CD4-positive, CD25-positive, alpha-beta regulatory T cell (primary cell): Measurements from ENCODE around the gene CCDC47. TPM values are rescaled to one million over a fixed set of nuclear protein-coding genes. Genes with fewer than 3 reads are reported as not detected.

Experiments
- ATAC-seq, 2 donors: fragments of 150-1000 bp; cut with Tn5 transposase; one replicate each; pipeline ENCODE4 v1.10.0; 2021; ENCODE audit warnings: low read depth in 2 of 2, moderate number of reproducible peaks in 2 of 2, moderate library complexity in 1 of 2
- DNase-seq, 3 donors: peaks; one replicate each; pipeline versions ENCODE4 v3.0.0 to v3.0.0-alpha.2; 2012 to 2022; ENCODE audit warnings: mixed read lengths in 1 of 3
- H3K27ac ChIP-seq: one replicate; pipeline ENCODE4 v1.7.0; 2013; ENCODE audit warnings: mild to moderate bottlenecking, low read length; ENCODE audit not compliant: insufficient read depth, poor library complexity, severe bottlenecking
- H3K27me3 ChIP-seq: one replicate; pipeline ENCODE4 v1.7.0; 2013; ENCODE audit warnings: low read length; ENCODE audit not compliant: control insufficient read depth, insufficient read depth
- H3K36me3 ChIP-seq: one replicate; pipeline ENCODE4 v1.7.0; 2013; ENCODE audit warnings: mild to moderate bottlenecking, low read length, moderate library complexity; ENCODE audit not compliant: control insufficient read depth, insufficient read depth
- H3K4me1 ChIP-seq: 2 replicates; pipeline ENCODE4 v1.7.0; 2013; ENCODE audit warnings: mild to moderate bottlenecking, low read length; ENCODE audit not compliant: insufficient read depth, control insufficient read depth, poor library complexity, severe bottlenecking
- H3K4me3 ChIP-seq: one replicate; pipeline ENCODE4 v1.7.0; 2013; ENCODE audit warnings: low read depth, mild to moderate bottlenecking, low read length, moderate library complexity
- H3K9me3 ChIP-seq, 2 experiments: 1 replicate in 1 of 2; 2 replicates in 1 of 2; pipeline ENCODE4 v1.7.0; 2013; ENCODE audit warnings: low read length in 2 of 2, mild to moderate bottlenecking in 1 of 2, moderate library complexity in 1 of 2; ENCODE audit not compliant: control insufficient read depth in 2 of 2
- H3K27ac Mint-ChIP-seq, 3 donors: one replicate each; pipeline ENCODE4 v1.8.0; 2020 to 2022; ENCODE audit warnings: mild to moderate bottlenecking in 3 of 3, mixed read lengths in 3 of 3, moderate library complexity in 2 of 3
- H3K27me3 Mint-ChIP-seq: one replicate; pipeline ENCODE4 v1.8.0; 2022; ENCODE audit warnings: mild to moderate bottlenecking, mixed read lengths
- H3K36me3 Mint-ChIP-seq: one replicate; pipeline ENCODE4 v1.8.0; 2020; ENCODE audit warnings: mixed read lengths
- H3K4me1 Mint-ChIP-seq, 4 donors: one replicate each; pipeline ENCODE4 v1.8.0; 2020 to 2022; ENCODE audit warnings: mixed read lengths in 4 of 4, mild to moderate bottlenecking in 1 of 4
- H3K4me3 Mint-ChIP-seq, 4 donors: one replicate each; pipeline ENCODE4 v1.8.0; 2020 to 2022; ENCODE audit warnings: mild to moderate bottlenecking in 4 of 4, mixed read lengths in 4 of 4, moderate library complexity in 3 of 4
- H3K9me3 Mint-ChIP-seq, 7 donors: one replicate each; pipeline ENCODE4 v1.8.0; 2020 to 2022; ENCODE audit warnings: mixed read lengths in 7 of 7, mild to moderate bottlenecking in 3 of 7, moderate library complexity in 2 of 7
- polyA plus RNA-seq, 4 donors: library from polyadenylated mRNA; unstranded; fragments of 300-500 nt; fragmentation: Illumina TruSeq; gene quantifications; one replicate each; pipeline ENCODE4 v1.2.3, GENCODE V29; 2021
- total RNA-seq: library from RNA; stranded (reverse); gene quantifications from one replicate; pipeline ENCODE4 v1.2.3, GENCODE V29; 2022

The CCDC47 gene
- total and polyA plus RNA-seq, 5 donors from 2014 or later = 35.4 to 47.9 (median 36.4) TPM

DNA sequence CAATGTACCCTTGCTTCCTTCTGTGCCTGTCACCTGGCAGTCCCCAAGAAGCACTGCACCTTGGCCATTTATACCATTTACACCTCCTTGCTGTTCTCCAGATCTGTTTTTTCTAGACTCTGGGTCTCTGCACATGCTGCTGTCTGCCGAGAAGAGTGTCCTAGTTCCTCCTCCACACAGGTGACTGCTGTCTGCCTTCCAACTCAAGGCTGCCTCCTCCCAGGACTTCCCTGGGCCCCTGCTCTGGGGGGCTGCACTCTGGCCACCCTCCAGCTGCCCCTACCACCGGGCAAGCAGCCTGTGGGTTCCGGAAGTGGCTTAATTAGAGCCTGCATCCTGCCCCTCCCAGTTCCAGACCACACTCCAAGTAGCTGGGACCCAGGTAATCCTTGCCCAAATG lies 67.7 kb downstream of the CCDC47 start:
- Mint-ChIP-seq H3K27ac (peak overlapping the region; percentile 93 to 95 (median 95)), H3K9me3 (peaks cover 0 to 2% (median 0%) of the 10 kb centered on the region in 7 donors), H3K36me3 (peaks cover 21% of the 10 kb centered on the region), H3K4me1 (peaks cover 29 to 91% (median 66%) of the 10 kb centered on the region in 4 donors), H3K27me3 (peaks cover 12% of the 10 kb centered on the region), H3K4me3 (peak overlapping the region; percentile 76 to 100 (median 85))
- peaks cover 86% of the 10 kb centered on the region for H3K4me1 ChIP-seq
- H3K36me3 ChIP-seq = no peaks in the 10 kb centered on the region
- DNase-seq (peak in 2 of 3 donors; percentile 13 to 30), ATAC-seq (no peak)
- no peaks in the 10 kb centered on the region for H3K9me3 ChIP-seq
- peak overlapping the region; percentile 53 for H3K4me3 ChIP-seq
- peak overlapping the region; percentile 63 for H3K27ac ChIP-seq
- H3K27me3 ChIP-seq = no peaks in the 10 kb centered on the region

DNA sequence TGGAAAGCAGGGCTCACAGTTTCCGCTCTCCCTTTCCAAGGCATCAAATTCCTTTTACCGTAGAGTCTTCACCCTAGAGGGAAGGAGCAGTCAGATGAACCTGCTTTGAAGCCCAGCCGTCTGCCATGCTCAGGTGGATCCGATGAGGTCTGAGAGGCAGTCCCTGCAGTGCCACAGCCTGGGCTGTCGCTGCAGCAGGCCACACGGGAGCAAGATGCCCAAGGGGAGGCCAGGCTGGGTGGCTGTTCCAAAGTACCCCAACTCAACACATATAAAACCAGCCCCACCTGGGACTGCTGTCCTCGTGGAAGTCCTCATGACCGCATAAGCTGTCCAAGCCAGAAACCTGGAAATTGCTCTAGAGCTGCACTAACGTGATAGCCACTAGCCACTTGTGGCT lies 68.6 kb downstream of the CCDC47 start:
- Mint-ChIP-seq H3K27ac (peak overlapping the region; percentile 90 to 95 (median 95)), H3K4me1 (peaks cover 22 to 82% (median 59%) of the 10 kb centered on the region in 4 donors), H3K9me3 (peaks cover 0 to 2% (median 0%) of the 10 kb centered on the region in 7 donors), H3K4me3 (peak overlapping the region in 3 of 4 donors; percentile 77 to 100 (median 93)), H3K27me3 (peaks cover 12% of the 10 kb centered on the region), H3K36me3 (peaks cover 21% of the 10 kb centered on the region)
- peak overlapping the region; percentile 43 for H3K27ac ChIP-seq
- no peaks in the 10 kb centered on the region for H3K36me3 ChIP-seq
- no peaks in the 10 kb centered on the region for H3K27me3 ChIP-seq
- H3K9me3 ChIP-seq = no peaks in the 10 kb centered on the region
- peak overlapping the region; percentile 43 for H3K4me3 ChIP-seq
- DNase-seq (no peak), ATAC-seq (no peak)
- peaks cover 86% of the 10 kb centered on the region for H3K4me1 ChIP-seq

DNA sequence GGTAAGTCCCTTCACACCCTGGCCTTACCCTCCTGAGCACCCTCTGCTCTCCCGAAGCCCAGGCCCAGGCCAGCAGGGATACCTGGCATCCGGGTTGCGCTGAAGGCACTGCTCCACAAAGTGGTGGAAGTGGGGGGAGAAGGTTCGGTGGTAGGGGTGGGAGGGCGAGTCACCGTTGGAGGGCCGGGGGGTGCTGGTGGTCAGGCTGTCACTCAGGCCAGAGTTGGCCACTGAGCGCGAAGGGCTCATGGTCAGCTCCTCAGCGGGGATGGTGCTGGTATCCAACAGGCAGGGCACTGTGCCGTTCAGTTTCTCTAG lies 69.2 kb downstream of the CCDC47 start:
- H3K4me3 Mint-ChIP-seq = peak overlapping the region; percentile 56 to 100 (median 94)
- DNase-seq (no peak), ATAC-seq (no peak)
- H3K27me3 ChIP-seq = no peaks in the 10 kb centered on the region
- peak overlapping the region; percentile 88 to 99 (median 98) for H3K27ac Mint-ChIP-seq
- no peaks in the 10 kb centered on the region for H3K36me3 ChIP-seq
- no peaks in the 10 kb centered on the region for H3K9me3 ChIP-seq
- H3K4me1 Mint-ChIP-seq = peaks cover 17 to 76% (median 54%) of the 10 kb centered on the region in 4 donors
- H3K9me3 Mint-ChIP-seq = peaks cover 0 to 2% (median 0%) of the 10 kb centered on the region in 7 donors
- no peak overlapping the region for H3K4me3 ChIP-seq
- H3K4me1 ChIP-seq = peaks cover 80% of the 10 kb centered on the region
- H3K36me3 Mint-ChIP-seq = peaks cover 21% of the 10 kb centered on the region
- H3K27ac ChIP-seq = peak overlapping the region; percentile 1
- peaks cover 12% of the 10 kb centered on the region for H3K27me3 Mint-ChIP-seq

DNA sequence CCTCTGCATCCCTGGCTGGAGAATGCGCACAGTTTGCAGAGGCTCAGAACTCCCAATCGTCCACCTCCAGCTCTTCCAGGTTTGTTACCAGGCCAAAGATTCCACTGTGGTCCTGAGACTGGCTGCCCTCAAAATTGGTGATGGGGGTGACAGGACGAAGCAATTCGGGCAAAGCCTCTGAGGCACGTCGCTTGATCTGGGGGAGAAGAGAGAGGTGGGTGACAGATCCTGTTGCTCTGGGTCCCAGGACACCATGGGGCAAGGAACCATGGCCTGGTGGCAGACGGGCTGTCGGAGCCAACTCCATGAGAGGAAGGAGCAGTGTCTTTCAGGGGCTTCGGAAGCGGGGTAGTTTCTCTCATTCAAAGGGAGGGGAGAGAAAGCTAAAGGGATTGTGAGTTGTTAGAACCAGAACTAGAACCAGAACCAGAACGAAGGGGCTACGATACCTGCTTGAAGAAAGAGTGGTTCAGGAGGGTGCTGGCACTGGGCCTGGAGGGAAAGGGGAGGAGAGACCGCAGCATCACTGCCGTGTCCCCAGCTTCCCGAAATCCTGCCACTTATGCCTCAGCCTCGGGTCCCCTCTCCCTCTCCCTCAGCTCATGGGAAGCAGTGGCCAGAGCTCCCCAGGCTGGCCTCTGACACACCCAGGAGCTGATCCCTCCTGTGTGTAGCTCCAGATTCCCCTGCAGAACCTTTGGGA lies 69.7 kb downstream of the CCDC47 start:
- DNase-seq = no peak
- Mint-ChIP-seq H3K9me3 (peaks cover 0 to 2% (median 0%) of the 10 kb centered on the region in 7 donors), H3K27me3 (peaks cover 12% of the 10 kb centered on the region), H3K36me3 (peaks cover 21% of the 10 kb centered on the region), H3K4me3 (peak overlapping the region; percentile 93 to 100 (median 96)), H3K4me1 (peaks cover 16 to 71% (median 49%) of the 10 kb centered on the region in 4 donors), H3K27ac (peak overlapping the region; percentile 88 to 99 (median 98))
- peaks cover 74% of the 10 kb centered on the region for H3K4me1 ChIP-seq
- no peaks in the 10 kb centered on the region for H3K27me3 ChIP-seq
- peak overlapping the region; percentile 73 for H3K4me3 ChIP-seq
- no peaks in the 10 kb centered on the region for H3K36me3 ChIP-seq
- ATAC-seq = no peak
- no peaks in the 10 kb centered on the region for H3K9me3 ChIP-seq
- H3K27ac ChIP-seq = peak overlapping the region; percentile 93

DNA sequence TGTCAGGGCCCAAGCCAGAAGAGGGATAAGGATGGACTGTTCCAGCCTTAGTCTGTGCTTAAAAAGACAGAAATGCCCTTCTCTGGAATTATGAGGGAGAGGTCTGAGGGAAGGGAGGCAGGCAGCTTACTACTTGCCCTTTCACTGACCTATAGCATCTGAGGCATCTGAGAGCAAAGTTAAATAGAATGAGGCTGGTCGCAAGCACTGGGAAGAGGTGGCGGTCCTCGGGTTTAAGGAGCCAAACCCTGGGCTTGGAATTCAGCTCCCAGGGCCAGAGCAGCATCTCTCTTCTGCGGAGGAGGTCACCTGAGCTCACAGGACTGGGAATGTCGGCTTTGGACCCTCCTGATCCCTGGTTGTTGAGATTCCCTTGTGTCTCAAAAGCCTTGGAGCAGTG lies 70.4 kb downstream of the CCDC47 start:
- Histone ChIP-seq H3K36me3 (peaks cover 3% of the 10 kb centered on the region), H3K27ac (peak overlapping the region; percentile 93), H3K27me3 (no peaks in the 10 kb centered on the region), H3K4me1 (peaks cover 77% of the 10 kb centered on the region), H3K9me3 (no peaks in the 10 kb centered on the region), H3K4me3 (peak overlapping the region; percentile 73)
- H3K4me3 Mint-ChIP-seq = peak overlapping the region; percentile 95 to 100 (median 98)
- ATAC-seq (no peak), DNase-seq (no peak)
- H3K27me3 Mint-ChIP-seq = peaks cover 12% of the 10 kb centered on the region
- peaks cover 26% of the 10 kb centered on the region for H3K36me3 Mint-ChIP-seq
- peak overlapping the region; percentile 98 to 99 (median 98) for H3K27ac Mint-ChIP-seq
- peaks cover 16 to 65% (median 45%) of the 10 kb centered on the region in 4 donors for H3K4me1 Mint-ChIP-seq
- peaks cover 0 to 4% (median 0%) of the 10 kb centered on the region in 7 donors for H3K9me3 Mint-ChIP-seq

DNA sequence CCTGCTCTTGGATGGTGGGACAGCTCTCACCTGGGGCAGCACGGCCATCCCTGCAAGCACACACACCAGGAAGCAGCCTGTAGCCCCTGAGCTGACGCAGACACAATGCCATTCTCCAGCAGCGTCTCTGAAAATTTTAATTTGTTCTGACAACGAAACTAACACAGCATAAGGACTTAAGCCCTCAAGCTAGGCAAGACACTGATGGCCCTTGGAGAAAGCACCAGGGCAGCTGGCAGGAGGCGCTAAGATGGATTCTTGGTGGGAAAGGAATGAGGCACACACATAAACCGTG lies 70.7 kb downstream of the CCDC47 start:
- peak overlapping the region; percentile 93 for H3K27ac ChIP-seq
- Mint-ChIP-seq H3K27me3 (peaks cover 12% of the 10 kb centered on the region), H3K27ac (peak overlapping the region; percentile 98 to 99 (median 98)), H3K4me1 (peaks cover 16 to 67% (median 48%) of the 10 kb centered on the region in 4 donors), H3K4me3 (peak overlapping the region; percentile 95 to 100 (median 98)), H3K36me3 (peaks cover 30% of the 10 kb centered on the region), H3K9me3 (peaks cover 0 to 6% (median 0%) of the 10 kb centered on the region in 7 donors)
- H3K36me3 ChIP-seq = peaks cover 6% of the 10 kb centered on the region
- H3K27me3 ChIP-seq = no peaks in the 10 kb centered on the region
- peak overlapping the region; percentile 73 for H3K4me3 ChIP-seq
- ATAC-seq = no peak
- DNase-seq = no peak
- no peaks in the 10 kb centered on the region for H3K9me3 ChIP-seq
- H3K4me1 ChIP-seq = peaks cover 80% of the 10 kb centered on the region

DNA sequence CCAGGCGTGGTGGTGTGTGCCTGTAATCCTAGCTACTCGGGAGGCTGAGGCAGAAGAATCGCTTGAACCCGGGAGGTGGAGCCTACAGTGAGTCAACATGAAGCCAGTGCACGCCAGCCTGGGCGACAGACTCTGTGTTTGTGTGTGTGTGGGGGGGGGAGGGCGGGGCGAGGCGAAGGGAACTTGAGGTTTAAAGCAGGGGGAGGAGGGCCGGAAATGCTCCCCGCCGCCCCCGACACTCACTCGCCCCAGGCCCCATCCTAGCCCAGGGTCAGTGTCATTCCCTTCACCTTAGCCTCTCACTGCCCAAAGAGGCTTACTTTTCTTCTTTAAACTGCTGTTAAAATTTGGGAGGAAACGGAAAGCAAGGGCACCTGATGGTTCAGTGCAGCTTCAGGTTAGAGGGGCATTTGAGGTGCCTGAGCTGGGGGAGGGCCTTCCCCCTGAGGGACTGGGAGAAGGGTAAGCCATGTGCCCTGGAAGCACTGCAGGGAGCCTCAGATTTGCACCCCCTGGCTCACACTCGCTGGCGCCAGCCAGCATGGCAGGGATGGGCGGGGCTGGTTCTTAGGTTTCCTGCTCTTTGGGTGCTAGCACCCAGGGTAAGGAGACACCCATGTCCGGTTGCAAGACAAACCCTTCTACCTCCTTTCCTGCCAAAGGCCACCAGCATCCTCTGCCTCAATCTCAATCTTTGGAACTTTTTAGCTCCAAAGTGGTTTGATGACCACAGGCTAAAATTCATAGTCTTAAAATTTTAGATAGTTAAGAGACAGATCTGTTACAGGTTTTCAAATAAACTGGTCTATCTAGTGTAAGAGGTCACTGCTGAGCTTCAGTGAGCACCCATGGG lies 71.3 kb downstream of the CCDC47 start:
- peak; percentile 66 to 95 (median 76) for DNase-seq
- peak; percentile 23 to 36 for ATAC-seq
- peak overlapping the region; percentile 98 to 99 (median 98) for H3K27ac Mint-ChIP-seq
- Histone ChIP-seq H3K4me3 (peak overlapping the region; percentile 80), H3K4me1 (peaks cover 81% of the 10 kb centered on the region), H3K36me3 (peaks cover 11% of the 10 kb centered on the region), H3K9me3 (no peaks in the 10 kb centered on the region), H3K27me3 (no peaks in the 10 kb centered on the region), H3K27ac (peak overlapping the region; percentile 93)
- H3K9me3 Mint-ChIP-seq = peaks cover 0 to 6% (median 0%) of the 10 kb centered on the region in 7 donors
- peaks cover 12% of the 10 kb centered on the region for H3K27me3 Mint-ChIP-seq
- H3K36me3 Mint-ChIP-seq = peaks cover 32% of the 10 kb centered on the region
- peak overlapping the region; percentile 95 to 100 (median 98) for H3K4me3 Mint-ChIP-seq
- H3K4me1 Mint-ChIP-seq = peaks cover 16 to 68% (median 49%) of the 10 kb centered on the region in 4 donors
